KOPT-K1 (cell line): ENCODE measurements around the gene RBFOX2.
"Not testable (repeated sequence)": the region's sequence is repeated elsewhere in the genome, so short reads cannot be mapped to it uniquely, and the experiment has no call there.

Experiments used
- H3K27ac ChIP-seq: fragments of 200-600 bp; sonication (generic); 2 replicates; pipeline ENCODE4 v1.5.1; 2016; ENCODE audit warnings: antibody characterized with exemption, mild to moderate bottlenecking, low read depth, low read length; ENCODE audit not compliant: poor library complexity, severe bottlenecking
- H3K36me3 ChIP-seq: fragments of 200-600 bp; sonication (generic); 2 replicates; pipeline ENCODE4 v1.5.1; 2017; ENCODE audit warnings: antibody characterized with exemption, mild to moderate bottlenecking, low read length, moderate library complexity; ENCODE audit not compliant: insufficient read depth
- H3K9me3 ChIP-seq: fragments of 200-600 bp; sonication (generic); 2 replicates; pipeline ENCODE4 v1.5.1; 2017; ENCODE audit warnings: antibody characterized with exemption, low read length, mild to moderate bottlenecking; ENCODE audit not compliant: insufficient read depth, poor library complexity, severe bottlenecking

The RBFOX2 gene

GRCh38 chr22:35708917-35709316 is 319.7 kb downstream of the RBFOX2 start:
- no peak overlapping the region for H3K27ac ChIP-seq
- no peaks in the 10 kb centered on the region for H3K9me3 ChIP-seq
- H3K36me3 ChIP-seq = no peaks in the 10 kb centered on the region

GRCh38 chr22:35708453-35708852 is 320.2 kb downstream of the RBFOX2 start:
- Histone ChIP-seq H3K27ac (no peak overlapping the region), H3K36me3 (no peaks in the 10 kb centered on the region), H3K9me3 (no peaks in the 10 kb centered on the region)

GRCh38 chr22:35705141-35705540 is 323.5 kb downstream of the RBFOX2 start:
- Histone ChIP-seq H3K27ac (no peak overlapping the region), H3K36me3 (no peaks in the 10 kb centered on the region), H3K9me3 (no peaks in the 10 kb centered on the region)

GRCh38 chr22:35703861-35704584 is 324.6 kb downstream of the RBFOX2 start:
- Histone ChIP-seq H3K27ac (no peak overlapping the region), H3K36me3 (no peaks in the 10 kb centered on the region), H3K9me3 (no peaks in the 10 kb centered on the region)

- not testable (repeated sequence) for H3K27ac ChIP-seq, H3K9me3 ChIP-seq, H3K36me3 ChIP-seq
These were observed 328.8 kb downstream of the RBFOX2 start for GRCh38 chr22:35699852-35700251.

- Histone ChIP-seq H3K9me3 (no peaks in the 10 kb centered on the region), H3K27ac (no peak overlapping the region), H3K36me3 (no peaks in the 10 kb centered on the region)
These were observed 331.5 kb downstream of the RBFOX2 start for GRCh38 chr22:35697142-35697541.

GRCh38 chr22:35695202-35695601 is 333.4 kb downstream of the RBFOX2 start:
- H3K36me3 ChIP-seq = no peaks in the 10 kb centered on the region
- H3K9me3 ChIP-seq = no peaks in the 10 kb centered on the region
- no peak overlapping the region for H3K27ac ChIP-seq

- Histone ChIP-seq H3K9me3 (no peaks in the 10 kb centered on the region), H3K27ac (no peak overlapping the region), H3K36me3 (no peaks in the 10 kb centered on the region)
These were observed 338.6 kb downstream of the RBFOX2 start for GRCh38 chr22:35690001-35690400.

GRCh38 chr22:35688913-35689675 is 339.5 kb downstream of the RBFOX2 start:
- no peaks in the 10 kb centered on the region for H3K36me3 ChIP-seq
- no peak overlapping the region for H3K27ac ChIP-seq
- no peaks in the 10 kb centered on the region for H3K9me3 ChIP-seq
